ENCODE data around the gene CPZ. TPM values are rescaled to one million over a fixed set of nuclear protein-coding genes. Genes with fewer than 3 reads are reported as not detected.
A peak's percentile ranks its signal among the peaks of the same experiment; 100 is the strongest.

The CPZ gene
- total RNA-seq, 1 experiment from 2014 or later = not detected

DNA sequence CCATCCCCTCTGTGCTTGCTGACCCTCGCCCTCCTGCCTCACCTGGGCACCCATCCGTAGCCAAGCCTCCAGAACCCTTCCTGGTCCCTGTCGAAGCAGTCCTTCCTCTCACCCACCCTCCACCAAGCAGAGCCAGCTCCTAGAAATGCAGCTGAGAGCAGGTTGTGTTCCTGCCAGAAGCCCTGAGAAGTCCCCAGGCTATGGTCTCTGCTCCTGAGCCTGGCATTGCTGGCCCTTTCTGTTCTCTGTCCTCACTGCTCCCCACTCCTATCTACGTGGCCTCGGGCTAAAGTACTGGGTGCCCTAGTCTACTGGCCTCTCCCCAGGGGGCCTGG is 2.1 kb upstream of the CPZ start:
- in situ Hi-C loops (cut with HindIII; ENCODE audit: low sequenced_read_pairs) = no loop called here
- no peak for DNase-seq (ENCODE audit: low spot score)

GRCh38 chr4:8591114-8591513 is 1.5 kb upstream of the CPZ start:
- in situ Hi-C loops (cut with HindIII; ENCODE audit: low sequenced_read_pairs) = no loop called here
- no peak for DNase-seq (ENCODE audit: low spot score)

DNA sequence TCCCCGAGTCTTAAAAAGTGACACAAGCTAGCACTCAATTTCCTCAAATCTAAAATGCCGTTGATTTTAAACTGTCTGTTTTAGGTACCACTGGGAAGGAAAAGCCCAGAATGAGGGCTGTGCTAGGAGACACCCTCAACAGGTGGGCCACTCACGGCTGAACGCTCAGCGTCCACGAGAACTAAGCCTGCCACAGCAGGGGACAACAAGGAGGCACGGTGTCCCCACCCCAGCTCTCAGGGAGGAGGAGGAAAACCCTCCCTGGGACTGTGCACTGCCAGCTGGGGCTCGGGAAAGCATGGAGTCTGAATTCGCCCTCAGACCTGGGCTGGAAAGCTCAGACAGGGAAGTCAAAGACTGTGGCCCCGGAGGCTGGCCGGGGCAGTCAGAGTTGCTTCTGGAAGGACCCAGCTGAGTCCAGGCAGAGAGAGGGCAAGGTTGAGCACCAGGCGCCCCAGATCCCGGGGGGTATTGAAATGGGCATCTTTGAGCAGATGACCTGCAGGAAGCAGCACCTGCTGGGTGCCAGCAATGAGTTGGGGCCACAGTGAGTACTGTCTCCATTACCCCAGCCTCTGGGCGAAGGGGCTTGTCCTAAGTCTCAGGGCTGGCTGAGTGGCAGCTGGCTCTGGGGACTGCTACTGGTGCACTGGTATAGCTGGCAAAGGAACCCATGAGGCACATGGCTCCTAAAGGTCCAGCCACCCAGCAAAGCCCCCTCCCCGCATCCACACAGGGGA is 769 bp upstream of the CPZ start:
- no peak for DNase-seq (ENCODE audit: low spot score)
- in situ Hi-C loops (cut with HindIII; ENCODE audit: low sequenced_read_pairs) = no loop called here

GRCh38 chr4:8593264-8594096 is 915 bp downstream of the CPZ start:
- in situ Hi-C loops (cut with HindIII; ENCODE audit: low sequenced_read_pairs) = no loop called here
- no peak for DNase-seq (ENCODE audit: low spot score)

- peak; percentile 64 for DNase-seq (ENCODE audit: low spot score)
- in situ Hi-C loops (cut with HindIII; ENCODE audit: low sequenced_read_pairs) = no loop called here
Observed at GRCh38 chr4:8594097-8595038, 1.8 kb downstream of the CPZ start.

DNA sequence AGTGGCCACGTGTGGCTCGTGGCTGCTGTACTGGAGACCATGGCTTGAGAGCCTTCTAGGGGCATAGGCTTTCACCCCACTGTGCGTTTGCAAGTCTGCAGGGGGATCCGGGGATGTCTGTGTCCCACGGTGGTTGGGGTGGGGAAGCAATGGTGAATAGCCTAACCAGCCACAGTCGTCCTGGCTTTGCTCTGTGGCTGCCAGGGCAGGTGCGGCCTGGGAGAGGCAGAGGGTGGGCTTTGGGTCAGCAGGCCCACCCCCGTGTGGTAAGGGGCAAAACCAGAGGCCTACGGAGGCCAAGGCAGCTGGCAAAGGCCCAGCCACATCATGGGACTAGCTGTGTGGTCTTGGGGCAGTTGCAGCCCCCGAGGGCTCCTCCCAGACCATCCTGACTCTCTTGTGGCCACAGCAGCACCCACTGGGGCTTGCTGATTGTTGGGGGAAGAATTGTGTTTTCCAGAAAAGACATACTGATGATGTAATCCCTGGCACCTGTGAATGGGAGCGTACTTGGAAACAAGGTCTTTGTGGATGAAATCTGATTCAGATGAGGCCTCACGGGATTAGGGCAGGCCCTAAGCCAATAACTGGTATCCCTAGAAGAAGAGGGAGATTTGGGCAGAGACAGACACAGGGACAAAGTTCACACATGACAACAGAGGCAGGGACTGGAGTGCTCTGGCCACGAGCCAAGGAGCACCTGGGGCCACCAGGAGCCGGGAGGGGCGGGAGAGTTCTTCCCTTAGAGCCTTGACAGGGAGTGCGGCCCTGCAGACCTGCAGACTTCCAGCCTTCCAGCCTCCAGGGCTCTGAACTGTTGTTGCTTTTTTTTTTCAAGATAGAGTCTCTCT is 2.9 kb downstream of the CPZ start:
- in situ Hi-C loops (cut with HindIII; ENCODE audit: low sequenced_read_pairs) = no loop called here
- DNase-seq (ENCODE audit: low spot score) = no peak

DNA sequence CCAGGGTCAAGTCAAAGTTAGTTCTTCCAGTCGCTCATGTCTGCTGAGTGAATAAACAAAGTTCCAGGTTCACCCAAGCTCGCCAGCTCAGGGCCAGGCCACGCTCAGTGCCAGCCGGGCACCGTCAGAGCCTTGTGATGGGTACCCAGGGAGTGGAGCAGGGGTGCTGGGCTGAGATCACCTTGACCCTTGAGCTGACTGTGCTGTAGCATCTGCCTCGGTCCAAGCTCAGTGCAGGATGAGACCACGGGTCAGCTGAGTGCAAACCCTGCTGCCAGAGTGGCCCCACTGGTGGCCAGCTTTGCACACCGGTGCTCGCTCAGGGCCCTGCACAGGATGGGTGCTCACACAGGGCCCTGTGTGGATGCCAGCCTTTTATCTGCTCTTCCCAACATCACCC is 4.3 kb downstream of the CPZ start:
- in situ Hi-C loops (cut with HindIII; ENCODE audit: low sequenced_read_pairs) = no loop called here
- DNase-seq (ENCODE audit: low spot score) = no peak

GRCh38 chr4:8597319-8597718 is 4.8 kb downstream of the CPZ start:
- in situ Hi-C loops (cut with HindIII; ENCODE audit: low sequenced_read_pairs) = no loop called here
- DNase-seq (ENCODE audit: low spot score) = no peak

DNA sequence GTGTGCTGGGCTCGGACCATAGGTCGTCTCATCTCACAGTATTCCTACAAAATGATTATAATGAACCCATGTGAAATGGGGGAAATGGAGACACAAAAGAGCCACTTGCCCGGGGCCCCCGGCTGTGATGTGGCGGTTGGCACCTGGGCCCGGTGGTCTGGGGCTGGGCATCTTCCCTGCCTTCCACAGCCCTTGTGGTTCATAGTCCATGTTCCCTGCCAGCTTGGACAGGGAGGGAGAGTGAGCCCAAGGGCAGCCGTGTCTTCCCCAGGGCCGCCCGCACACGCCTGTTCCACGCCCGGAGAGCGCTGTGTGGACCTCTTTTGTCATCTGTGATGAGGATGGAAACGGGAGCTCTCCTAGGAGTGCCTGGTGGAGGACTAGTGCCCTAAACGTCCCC is 5.2 kb downstream of the CPZ start:
- DNase-seq (ENCODE audit: low spot score) = no peak
- in situ Hi-C loops (cut with HindIII; ENCODE audit: low sequenced_read_pairs) = no loop called here

DNA sequence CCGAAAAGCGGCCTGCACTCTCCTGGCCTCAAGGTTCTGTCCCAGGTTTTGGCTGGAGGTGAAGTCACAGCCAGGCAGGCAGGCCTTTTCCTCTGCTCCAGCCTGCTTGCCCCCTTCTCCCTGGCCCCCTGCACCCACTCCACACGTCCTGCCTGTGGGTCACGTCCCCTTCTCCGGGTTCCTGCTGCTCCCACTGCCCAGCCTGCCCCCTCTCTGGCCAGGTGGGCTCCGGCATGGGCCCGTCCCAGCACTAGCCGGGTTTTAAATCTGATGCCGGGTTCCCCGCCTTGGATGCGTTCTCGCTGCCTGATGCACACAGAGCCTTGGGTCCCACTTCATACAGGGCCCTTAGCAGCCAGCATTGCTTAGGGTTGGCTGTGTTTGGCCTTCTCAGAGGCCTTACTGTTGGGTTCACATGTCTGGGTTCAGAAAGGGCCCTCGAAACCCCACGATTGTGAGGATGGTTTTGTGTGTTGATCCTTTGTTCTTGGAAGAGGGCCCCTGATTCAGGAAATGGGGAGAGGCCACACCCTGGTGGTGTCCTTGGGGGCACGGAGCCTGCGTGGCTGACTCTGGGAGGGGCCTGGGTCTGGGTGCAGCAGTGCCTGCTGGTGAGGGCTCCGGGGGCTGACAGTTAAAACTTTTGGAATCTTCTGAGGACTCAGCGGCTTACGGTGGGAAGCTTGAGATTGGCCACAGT is 6.0 kb downstream of the CPZ start:
- DNase-seq (ENCODE audit: low spot score) = no peak
- in situ Hi-C loops (cut with HindIII; ENCODE audit: low sequenced_read_pairs) = no loop called here

DNA sequence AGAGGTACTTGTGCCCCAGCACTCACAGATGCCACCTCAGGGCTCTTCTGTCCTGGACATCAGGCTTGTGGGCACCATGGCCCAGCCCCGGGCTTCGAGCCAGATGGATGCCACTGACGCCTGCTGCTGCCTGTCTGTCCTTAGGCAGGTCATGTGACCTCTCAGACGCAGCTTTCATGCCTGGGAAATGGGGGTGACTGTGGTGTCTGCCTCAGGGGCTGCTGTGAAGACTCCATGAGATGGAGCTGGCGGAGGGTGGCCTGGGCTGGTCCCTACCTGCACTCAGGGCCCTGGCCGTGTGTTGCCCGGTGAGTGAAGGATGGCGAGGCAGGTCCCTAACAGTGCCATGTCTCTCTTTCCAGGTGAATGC is 6.5 kb downstream of the CPZ start:
- no peak for DNase-seq (ENCODE audit: low spot score)
- in situ Hi-C loops (cut with HindIII; ENCODE audit: low sequenced_read_pairs) = no loop called here

DNA sequence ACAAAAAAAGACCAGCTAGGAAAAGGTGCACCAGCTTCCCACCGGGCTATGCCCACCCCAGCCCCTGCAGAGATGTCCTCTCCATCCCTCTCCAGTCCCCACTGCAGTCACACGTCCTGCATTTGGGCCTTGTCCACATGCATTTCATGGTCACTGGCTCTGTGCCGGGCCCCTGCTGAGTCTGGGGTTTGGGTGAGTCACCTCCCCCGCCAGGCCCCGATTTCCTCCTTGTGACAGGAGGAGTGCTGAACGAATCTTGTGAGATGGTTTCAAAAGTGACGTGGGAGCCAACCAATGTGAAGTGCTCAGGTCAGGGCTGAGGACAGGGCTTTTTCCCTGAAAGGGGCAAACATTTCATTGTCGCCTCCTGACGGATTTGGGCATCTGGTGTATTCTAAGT is 7.1 kb downstream of the CPZ start:
- in situ Hi-C loops (cut with HindIII; ENCODE audit: low sequenced_read_pairs) = no loop called here
- no peak for DNase-seq (ENCODE audit: low spot score)

DNA sequence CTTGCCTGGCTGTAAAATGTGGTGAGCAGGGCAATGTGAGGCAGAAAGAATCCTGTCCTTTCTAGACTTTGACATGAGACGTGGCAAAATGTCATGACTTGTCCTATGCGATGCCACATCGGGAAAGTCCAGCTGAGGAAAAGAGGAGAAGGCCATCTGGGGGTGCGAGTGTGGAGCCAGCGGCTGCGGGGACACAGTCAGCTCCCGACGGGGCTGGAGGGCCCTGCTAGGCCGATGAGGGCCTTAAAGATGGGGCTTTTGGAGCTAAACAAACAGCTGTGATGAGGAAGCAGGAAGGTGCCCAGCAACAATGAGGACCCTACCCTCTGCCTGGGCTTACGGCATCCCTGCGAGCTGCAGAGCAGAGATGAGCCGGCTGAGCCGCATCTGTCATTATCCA is 7.7 kb downstream of the CPZ start:
- DNase-seq (ENCODE audit: low spot score) = no peak
- in situ Hi-C loops (cut with HindIII; ENCODE audit: low sequenced_read_pairs) = no loop called here

- no peak for DNase-seq (ENCODE audit: low spot score)
- in situ Hi-C loops (cut with HindIII; ENCODE audit: low sequenced_read_pairs) = no loop called here
Observed at GRCh38 chr4:8600686-8601085, 8.1 kb downstream of the CPZ start.

GRCh38 chr4:8601086-8601485 is 8.5 kb downstream of the CPZ start:
- DNase-seq (ENCODE audit: low spot score) = no peak
- in situ Hi-C loops (cut with HindIII; ENCODE audit: low sequenced_read_pairs) = no loop called here

GRCh38 chr4:8601556-8601955 is 9.0 kb downstream of the CPZ start:
- in situ Hi-C loops (cut with HindIII; ENCODE audit: low sequenced_read_pairs) = no loop called here
- DNase-seq (ENCODE audit: low spot score) = no peak

- no peak for DNase-seq (ENCODE audit: low spot score)
- in situ Hi-C loops (cut with HindIII; ENCODE audit: low sequenced_read_pairs) = no loop called here
Observed at GRCh38 chr4:8602686-8603430, 10.3 kb downstream of the CPZ start.

GRCh38 chr4:8603931-8604330 is 11.4 kb downstream of the CPZ start:
- in situ Hi-C loops (cut with HindIII; ENCODE audit: low sequenced_read_pairs) = no loop called here

More at GRCh38 chr4:8603931-8604330, 11.4 kb downstream of the CPZ start:
- no peak for DNase-seq (ENCODE audit: low spot score)
